GM12872 (cell line): ENCODE data around the gene KLHL10.

Experiments
- CTCF ChIP-seq: IDR thresholded peaks from 3 replicates; pipeline ENCODE4 v1.5.1; 2011; ENCODE audit warnings: low read depth, mild to moderate bottlenecking, low read length, moderate library complexity; ENCODE audit not compliant: insufficient read depth

KLHL10 gene

GRCh38 chr17:41835800-41836549 is 1.6 kb upstream of the KLHL10 start, which contains the start of gene NT5C3B:
NT5C3B (minus strand) TSS chr17:41836232; CDS start chr17:41836193, 39 bp downstream.
- no peak for TF ChIP-seq CTCF

GRCh38 chr17:41836550-41837196 is 952 bp upstream of the KLHL10 start:
- TF ChIP-seq CTCF = no peak

GRCh38 chr17:41844971-41845370 is 7.3 kb downstream of the KLHL10 start:
- TF ChIP-seq CTCF = no peak

GRCh38 chr17:41848788-41849187 is 11.2 kb downstream of the KLHL10 start:
- TF ChIP-seq CTCF = no peak

GRCh38 chr17:41849251-41849990 is 11.8 kb downstream of the KLHL10 start:
- TF ChIP-seq CTCF = no peak

- TF ChIP-seq CTCF = no peak
Measured at GRCh38 chr17:41860254-41860931, 22.8 kb downstream of the KLHL10 start.
